Ishikawa (cell line): ENCODE measurements around the gene CHST14.

Source experiments
- CEBPB ChIP-seq: IDR thresholded peaks from 2 replicates; pipeline ENCODE4 v1.6.1; 2012
- CREB1 ChIP-seq: IDR thresholded peaks from 2 replicates; pipeline ENCODE4 v1.6.1; 2012; ENCODE audit warnings: low read depth
- EGR1 ChIP-seq: IDR thresholded peaks from 2 replicates; pipeline ENCODE4 v1.6.1; 2012
- EP300 ChIP-seq: IDR thresholded peaks from 2 replicates; pipeline ENCODE4 v1.6.1; 2012; ENCODE audit warnings: borderline replicate concordance
- FOXM1 ChIP-seq: IDR thresholded peaks from 2 replicates; pipeline ENCODE4 v1.6.1; 2012; ENCODE audit warnings: low read depth, borderline replicate concordance
- MAX ChIP-seq: IDR thresholded peaks from 2 replicates; pipeline ENCODE4 v1.6.1; 2012
- NFIC ChIP-seq: IDR thresholded peaks from 2 replicates; pipeline ENCODE4 v1.6.1; 2012
- RAD21 ChIP-seq: IDR thresholded peaks from 2 replicates; pipeline ENCODE4 v1.6.1; 2012; ENCODE audit warnings: low read depth
- REST ChIP-seq: IDR thresholded peaks from 2 replicates; pipeline ENCODE4 v1.6.1; 2012; ENCODE audit warnings: low read depth, mild to moderate bottlenecking
- TAF1 ChIP-seq: IDR thresholded peaks from 2 replicates; pipeline ENCODE4 v1.6.1; 2012; ENCODE audit warnings: low read depth, mild to moderate bottlenecking
- TCF12 ChIP-seq: IDR thresholded peaks from 2 replicates; pipeline ENCODE4 v1.6.1; 2012; ENCODE audit warnings: low read depth
- TEAD4 ChIP-seq: IDR thresholded peaks from 2 replicates; pipeline ENCODE4 v1.6.1; 2012
- USF1 ChIP-seq: IDR thresholded peaks from 2 replicates; pipeline ENCODE4 v1.6.1; 2012
- YY1 ChIP-seq: IDR thresholded peaks from 2 replicates; pipeline ENCODE4 v1.6.1; 2012; ENCODE audit warnings: low read depth
- ZBTB7A ChIP-seq: IDR thresholded peaks from 2 replicates; pipeline ENCODE4 v1.6.1; 2012; ENCODE audit warnings: low read depth

The CHST14 gene

GRCh38 chr15:40465939-40466338, 4.8 kb upstream of the CHST14 start:
- TF ChIP-seq TCF12 (no peak), MAX (no peak), YY1 (no peak), EP300 (no peak), EGR1 (no peak), RAD21 (no peak), CEBPB (no peak)

- no peak for TF ChIP-seq CEBPB
- no peak for TF ChIP-seq RAD21
- TF ChIP-seq EGR1: no peak
- no peak for TF ChIP-seq FOXM1
Measured at GRCh38 chr15:40466426-40467260, 4.1 kb upstream of the CHST14 start.

- no peak for TF ChIP-seq CEBPB
- no peak for TF ChIP-seq EP300
Measured at GRCh38 chr15:40467261-40467615, 3.5 kb upstream of the CHST14 start.

GRCh38 chr15:40468898-40469331, 1.9 kb upstream of the CHST14 start:
- no peak for TF ChIP-seq CEBPB
- TF ChIP-seq TEAD4: no peak
- no peak for TF ChIP-seq FOXM1
- no peak for TF ChIP-seq ZBTB7A
- TF ChIP-seq MAX: no peak
- TF ChIP-seq REST: no peak
- no peak for TF ChIP-seq TAF1
- TF ChIP-seq RAD21: no peak
- no peak for TF ChIP-seq NFIC
- no peak for TF ChIP-seq USF1
- no peak for TF ChIP-seq CREB1
- no peak for TF ChIP-seq YY1

- TF ChIP-seq TAF1: no peak
- no peak for TF ChIP-seq USF1
- no peak for TF ChIP-seq CREB1
- TF ChIP-seq TEAD4: no peak
- TF ChIP-seq NFIC: no peak
- no peak for TF ChIP-seq EGR1
- no peak for TF ChIP-seq MAX
- TF ChIP-seq RAD21: no peak
- TF ChIP-seq YY1: no peak
- no peak for TF ChIP-seq REST
Measured at GRCh38 chr15:40469776-40470390, 901 bp upstream of the CHST14 start.

- TF ChIP-seq NFIC: no peak
- TF ChIP-seq CREB1: no peak
- TF ChIP-seq MAX: peak; percentile 13; the same call in 1 of the 2 replicates
- TF ChIP-seq TEAD4: no peak
- TF ChIP-seq EP300: no peak
- TF ChIP-seq ZBTB7A: peak; percentile 71; the same call in 1 of the 2 replicates
- no peak for TF ChIP-seq CEBPB
- TF ChIP-seq REST: no peak
- TF ChIP-seq USF1: no peak
- TF ChIP-seq YY1: peak; percentile 30
- no peak for TF ChIP-seq RAD21
- no peak for TF ChIP-seq FOXM1
- no peak; the same call in 1 of the 2 replicates for TF ChIP-seq TCF12
- no peak for TF ChIP-seq EGR1
- peak; percentile 43; the same call in 1 of the 2 replicates for TF ChIP-seq TAF1
Measured at GRCh38 chr15:40471105-40471807, 472 bp downstream of the CHST14 start.
